Measurements from ENCODE around the gene LMF2.

Gene LMF2

GRCh38 chr22:50481045-50481439 lies 26.5 kb downstream of the LMF2 start:
- no peak for DNase-seq

DNA sequence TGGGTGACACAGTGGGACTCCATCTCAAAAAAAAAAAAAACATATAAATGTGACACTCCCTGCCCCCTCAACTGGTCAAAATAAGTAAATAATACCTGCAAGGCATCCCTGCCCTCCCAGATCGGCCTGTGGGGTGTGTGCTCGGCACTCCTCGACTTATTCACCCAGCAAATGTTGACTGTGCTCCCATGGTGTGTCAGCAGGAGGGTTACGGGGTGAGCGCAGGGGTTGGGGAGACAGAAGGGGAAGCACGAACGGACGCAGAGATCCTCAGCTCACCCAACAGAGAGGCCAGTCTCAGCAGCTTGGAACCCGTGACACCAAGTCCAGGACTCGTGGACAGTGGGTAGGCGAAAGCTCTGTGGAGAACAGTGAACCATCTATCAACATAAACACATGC lies 27.8 kb downstream of the LMF2 start:
- no peak for DNase-seq

GRCh38 chr22:50477923-50478322 lies 29.6 kb downstream of the LMF2 start:
- no peak for DNase-seq

DNA sequence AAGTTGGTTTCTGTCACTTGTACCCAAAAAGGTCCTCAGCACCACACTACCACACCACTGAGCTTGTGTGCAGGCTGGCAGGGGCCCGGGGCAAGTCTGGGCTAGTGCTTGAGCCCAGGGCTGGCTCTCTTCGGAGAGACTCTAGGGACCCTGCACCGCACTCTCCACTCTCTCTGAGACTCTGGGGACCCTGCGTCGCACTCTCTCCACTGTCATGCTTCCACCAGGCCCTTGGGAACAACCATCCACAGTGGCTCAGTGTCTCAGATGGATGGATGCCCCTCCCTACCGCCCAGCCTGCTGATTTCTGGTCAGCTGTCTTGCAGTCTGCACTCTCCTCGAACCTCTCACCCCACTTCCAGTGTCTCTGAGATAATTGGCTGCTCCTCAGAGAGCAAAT lies 30.6 kb downstream of the LMF2 start:
- DNase-seq: no peak

GRCh38 chr22:50475652-50476002 lies 31.9 kb downstream of the LMF2 start:
- DNase-seq: no peak

GRCh38 chr22:50474710-50475651 lies 32.5 kb downstream of the LMF2 start, which contains the start of gene SBF1:
TSS of gene SBF1 (minus strand) at chr22:50475035. CDS start at chr22:50474840, 195 bp downstream.
- no peak for DNase-seq

GRCh38 chr22:50473855-50474671 lies 33.4 kb downstream of the LMF2 start:
- DNase-seq: no peak

DNA sequence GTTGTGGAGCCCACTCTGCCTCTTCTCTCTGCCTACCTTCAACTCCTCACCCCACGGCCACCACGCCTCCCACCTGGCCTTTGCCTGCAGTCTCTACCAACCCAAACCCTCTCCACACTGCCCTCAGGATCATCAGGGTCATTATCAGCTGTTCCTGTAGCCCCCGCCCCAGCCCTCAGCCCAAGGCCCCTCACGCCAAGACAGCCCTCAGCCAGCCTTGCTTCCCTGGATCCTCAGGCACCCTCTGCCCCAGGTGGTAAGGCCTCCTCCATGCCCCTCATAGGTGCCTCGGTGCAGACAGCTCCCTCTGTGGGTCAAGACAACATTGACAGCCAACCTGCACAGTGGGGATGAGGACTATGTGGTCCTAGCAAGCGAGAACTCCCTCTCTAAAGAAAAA lies 34.4 kb downstream of the LMF2 start:
- DNase-seq: no peak

- DNase-seq: no peak
Observed at GRCh38 chr22:50471962-50472361, 35.5 kb downstream of the LMF2 start.

- DNase-seq: no peak
Observed at GRCh38 chr22:50471197-50471847, 36.2 kb downstream of the LMF2 start.

- no peak for DNase-seq
Observed at GRCh38 chr22:50470491-50470890, 37.0 kb downstream of the LMF2 start.

DNA sequence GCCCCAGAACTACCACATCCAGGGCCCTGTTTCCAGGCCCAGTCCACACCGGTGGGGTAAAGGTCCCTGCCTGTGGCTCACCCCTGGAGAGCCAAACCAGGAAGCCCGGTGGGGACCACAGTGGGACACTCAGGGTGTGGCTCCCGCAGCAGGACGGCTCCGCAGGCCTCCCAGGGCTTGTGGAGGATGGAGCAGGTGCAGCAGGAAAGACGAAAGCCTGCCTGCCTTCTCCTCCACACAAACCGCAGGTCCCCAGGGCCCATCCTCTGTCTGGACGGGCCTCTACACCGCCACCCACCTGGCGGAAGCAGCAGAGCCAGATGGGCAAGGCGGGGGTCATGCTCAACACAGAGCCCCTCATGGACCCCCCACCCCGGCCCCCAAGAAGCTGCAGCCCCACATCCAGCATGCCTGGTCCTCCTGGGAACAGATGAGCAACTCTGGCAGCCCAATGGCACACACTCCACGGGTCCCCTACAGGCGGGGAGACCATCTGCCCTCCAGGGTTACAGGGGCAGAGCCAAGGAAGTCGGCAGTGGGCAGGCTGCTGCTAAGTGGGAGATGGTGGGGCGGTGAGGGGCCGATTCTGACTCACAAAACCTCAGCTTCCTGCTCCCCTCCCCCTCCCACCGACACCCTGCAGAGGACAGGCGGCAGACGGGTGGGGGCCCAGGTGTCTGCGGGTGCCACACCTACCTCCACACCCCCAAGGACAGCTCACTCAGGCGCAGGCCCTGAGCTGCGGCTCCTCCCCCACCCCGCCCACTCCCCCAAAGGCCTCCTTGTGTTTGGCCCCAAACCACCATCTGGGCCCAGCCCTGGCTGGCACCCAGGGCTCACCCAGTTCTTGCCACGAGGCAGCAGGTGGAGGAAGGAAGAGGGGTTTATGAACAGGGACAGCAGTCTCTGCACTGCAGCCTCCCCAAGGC lies 37.9 kb downstream of the LMF2 start:
- DNase-seq: no peak

DNA sequence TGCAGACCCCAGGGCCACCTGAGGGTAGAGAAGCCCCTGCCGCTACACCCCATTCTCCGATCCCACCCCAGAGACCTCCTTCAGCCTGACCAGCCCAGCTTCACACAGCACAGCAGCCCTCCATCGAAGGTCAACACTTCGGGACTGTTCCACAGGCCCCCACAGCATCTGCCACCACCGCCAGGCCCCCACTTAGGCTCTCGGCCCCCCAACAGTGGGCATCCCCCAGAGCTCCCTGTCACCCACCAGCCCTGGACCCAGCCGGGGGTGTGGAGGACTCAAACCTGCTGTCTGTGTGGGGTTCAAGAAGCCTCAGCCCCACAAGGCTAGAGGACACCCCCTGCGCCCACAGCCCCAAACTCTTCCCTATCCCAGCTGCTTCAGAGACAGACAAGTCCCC lies 38.9 kb downstream of the LMF2 start:
- DNase-seq: no peak

GRCh38 chr22:50467773-50468440 lies 39.6 kb downstream of the LMF2 start:
- no peak for DNase-seq

DNA sequence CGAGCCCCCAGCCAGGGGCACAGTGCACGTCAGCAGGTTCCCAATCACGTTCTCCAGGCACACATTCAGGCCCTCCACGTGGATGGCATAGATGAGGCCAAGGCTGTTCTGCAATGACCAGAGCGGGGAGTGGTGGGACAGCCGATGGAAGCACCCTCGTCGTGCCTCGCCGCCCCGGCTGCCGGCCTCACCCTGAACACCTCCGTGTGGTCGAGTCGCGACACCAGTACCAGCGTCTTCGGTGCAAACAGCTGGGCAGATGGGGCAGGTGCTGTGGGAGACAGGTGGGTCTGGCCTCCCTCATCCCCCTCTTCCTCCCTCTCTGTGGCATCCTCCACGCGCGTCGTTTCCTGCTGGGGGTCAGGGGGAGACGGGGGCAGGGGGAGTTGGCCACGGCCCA lies 40.2 kb downstream of the LMF2 start:
- DNase-seq: no peak

DNA sequence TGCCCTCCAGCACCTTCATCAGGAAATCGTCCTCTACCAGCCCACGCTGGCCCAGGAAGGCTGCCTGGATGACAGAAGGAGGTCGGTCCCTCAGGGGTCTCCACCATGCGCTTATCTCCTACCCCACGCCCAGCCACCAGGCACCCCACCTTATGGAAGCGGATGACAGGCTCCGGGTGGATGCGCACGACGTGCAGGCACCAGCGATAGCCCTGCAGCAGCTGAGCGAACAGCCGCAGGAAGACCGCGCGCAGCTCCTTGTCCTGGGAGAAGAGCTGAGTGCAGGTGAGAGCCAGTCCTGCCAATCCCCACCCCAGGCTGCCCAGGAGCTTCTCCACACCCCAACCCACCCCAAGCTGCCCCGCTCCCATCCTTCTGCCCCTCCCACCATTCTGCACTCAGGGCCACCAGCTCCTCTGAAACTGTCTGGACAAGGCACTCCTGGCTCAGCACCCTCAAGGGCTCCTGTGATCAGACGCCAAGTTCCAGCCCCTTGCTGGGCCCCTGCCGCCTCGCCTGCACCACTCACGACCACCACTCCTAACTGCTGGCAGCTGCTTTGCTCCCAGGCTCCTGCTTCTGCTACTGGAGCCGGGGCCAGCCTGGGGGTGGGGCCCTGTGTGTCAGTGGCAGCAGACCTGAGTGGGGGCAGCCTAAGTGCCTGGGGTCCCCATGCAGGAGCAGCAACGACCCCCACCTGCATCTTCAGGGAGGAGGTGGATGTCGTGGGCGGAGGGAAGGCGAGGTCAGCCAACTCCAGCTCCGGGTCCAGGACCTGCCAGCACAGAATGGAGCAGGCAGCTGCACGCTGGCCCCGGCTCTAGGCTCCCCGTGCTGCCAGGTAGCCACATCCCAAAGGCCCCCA lies 42.2 kb downstream of the LMF2 start:
- no peak for DNase-seq

DNA sequence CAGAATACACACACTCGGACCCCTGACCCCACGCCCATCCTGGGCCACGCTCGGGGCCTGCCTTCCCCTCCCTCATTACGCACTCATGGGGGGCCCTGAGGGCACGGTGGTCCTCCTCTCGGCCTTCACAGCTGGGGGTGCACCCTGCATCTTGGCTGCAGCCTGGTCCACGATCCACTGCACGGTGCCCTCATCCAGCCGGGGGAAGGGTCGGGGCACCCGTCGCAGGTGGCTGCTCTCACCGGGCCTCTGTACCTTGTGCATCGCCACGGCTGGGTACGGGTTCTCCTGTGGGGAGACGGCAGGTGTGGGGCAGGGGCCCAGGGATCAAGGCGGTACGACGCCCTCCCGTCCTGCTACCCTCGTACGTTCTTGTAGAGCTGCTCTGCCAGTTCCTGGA lies 43.1 kb downstream of the LMF2 start:
- no peak for DNase-seq

DNA sequence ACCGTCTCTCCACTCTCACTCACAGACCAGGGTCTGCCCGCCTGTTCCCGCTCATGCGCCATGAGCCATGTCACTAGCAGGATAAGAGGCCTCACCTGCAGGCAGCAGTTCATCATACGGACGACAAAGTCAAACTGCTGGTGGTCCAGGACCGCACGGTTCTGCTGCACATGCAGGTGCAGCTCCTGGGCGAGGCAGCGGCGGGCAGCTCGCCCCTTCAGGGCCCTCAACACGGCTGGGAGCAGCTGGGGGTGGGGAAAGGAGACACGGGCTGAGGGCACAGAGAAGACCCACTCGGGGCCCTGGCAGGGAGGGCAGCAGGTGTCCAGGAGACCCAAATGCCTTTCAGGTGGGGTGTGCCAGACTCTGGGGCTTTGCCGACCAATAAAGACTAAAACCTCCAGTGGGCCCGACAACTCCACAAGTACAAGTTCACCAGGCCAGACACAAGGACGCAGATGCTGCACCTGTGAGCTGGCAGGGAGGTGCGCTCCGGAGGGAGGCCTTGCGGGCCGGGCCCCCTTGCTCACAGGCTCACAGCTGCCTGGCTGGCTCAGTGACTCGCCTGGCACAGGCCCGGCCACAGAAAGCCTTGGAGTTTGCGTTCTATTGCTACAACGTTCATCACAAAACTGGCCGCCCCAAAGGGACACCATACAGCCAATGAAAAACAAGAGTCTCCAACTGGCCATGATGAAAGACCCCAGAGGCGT lies 44.2 kb downstream of the LMF2 start:
- DNase-seq: no peak

DNA sequence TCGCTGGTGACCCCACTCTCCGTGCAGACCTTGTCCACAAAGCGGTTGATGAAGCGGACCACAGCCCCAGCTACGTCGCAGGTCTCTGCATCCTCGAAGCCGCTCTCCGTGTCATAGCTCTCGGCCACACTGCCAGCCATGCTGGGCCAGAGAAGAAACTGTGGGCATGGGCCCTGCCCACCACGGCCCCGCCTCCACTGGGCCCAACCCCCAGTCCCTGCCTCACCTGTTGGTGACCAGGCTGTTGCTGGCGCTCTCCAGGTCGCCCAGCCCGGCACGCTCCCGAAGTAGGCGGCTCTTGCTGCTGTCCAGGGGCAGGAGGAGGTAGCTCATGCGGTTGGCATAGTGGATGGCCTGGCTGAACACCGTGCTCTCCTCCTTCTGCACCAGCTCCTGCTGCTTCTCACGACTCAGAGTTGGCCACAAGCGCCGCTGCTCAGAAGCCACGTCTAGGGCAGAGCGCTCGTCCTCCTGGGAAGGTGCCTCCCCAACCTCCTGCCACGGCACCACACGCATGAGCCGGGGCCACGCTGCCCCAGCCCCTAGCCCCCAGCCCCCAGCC lies 45.4 kb downstream of the LMF2 start:
- DNase-seq: no peak

- DNase-seq: no peak
Observed at GRCh38 chr22:50461536-50461935, 46.0 kb downstream of the LMF2 start.
